IPS-NIHi11 (cell line): ENCODE results near the gene IPCEF1.
"Not testable (repeated sequence)": the region's sequence is repeated elsewhere in the genome, so short reads cannot be mapped to it uniquely, and the experiment has no call there.

ENCODE experiments used
- DNase-seq: peaks from one replicate; pipeline ENCODE4 v3.0.0; 2012; ENCODE audit warnings: mixed read lengths, low spot score

Gene IPCEF1

DNA sequence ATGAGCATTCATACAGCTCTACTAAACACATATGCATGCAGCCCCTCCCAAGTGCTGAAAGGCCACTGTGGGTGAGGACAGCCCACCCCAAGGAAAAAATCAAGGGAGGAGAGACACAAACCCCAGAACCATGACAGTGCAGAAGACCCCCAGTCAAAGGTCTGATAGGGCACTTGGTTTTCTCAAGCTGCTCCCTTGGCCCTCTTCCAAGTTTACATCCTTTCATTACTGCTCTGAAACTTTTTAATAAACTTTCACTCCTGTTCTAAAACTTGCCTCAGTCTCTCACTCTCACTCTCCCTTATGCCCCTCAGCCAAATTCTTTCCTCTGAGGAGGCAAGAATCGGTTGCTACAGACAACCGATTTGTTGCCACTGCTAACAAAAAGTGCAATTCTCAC, 24.9 kb downstream of the IPCEF1 start:
- DNase-seq = no peak

DNA sequence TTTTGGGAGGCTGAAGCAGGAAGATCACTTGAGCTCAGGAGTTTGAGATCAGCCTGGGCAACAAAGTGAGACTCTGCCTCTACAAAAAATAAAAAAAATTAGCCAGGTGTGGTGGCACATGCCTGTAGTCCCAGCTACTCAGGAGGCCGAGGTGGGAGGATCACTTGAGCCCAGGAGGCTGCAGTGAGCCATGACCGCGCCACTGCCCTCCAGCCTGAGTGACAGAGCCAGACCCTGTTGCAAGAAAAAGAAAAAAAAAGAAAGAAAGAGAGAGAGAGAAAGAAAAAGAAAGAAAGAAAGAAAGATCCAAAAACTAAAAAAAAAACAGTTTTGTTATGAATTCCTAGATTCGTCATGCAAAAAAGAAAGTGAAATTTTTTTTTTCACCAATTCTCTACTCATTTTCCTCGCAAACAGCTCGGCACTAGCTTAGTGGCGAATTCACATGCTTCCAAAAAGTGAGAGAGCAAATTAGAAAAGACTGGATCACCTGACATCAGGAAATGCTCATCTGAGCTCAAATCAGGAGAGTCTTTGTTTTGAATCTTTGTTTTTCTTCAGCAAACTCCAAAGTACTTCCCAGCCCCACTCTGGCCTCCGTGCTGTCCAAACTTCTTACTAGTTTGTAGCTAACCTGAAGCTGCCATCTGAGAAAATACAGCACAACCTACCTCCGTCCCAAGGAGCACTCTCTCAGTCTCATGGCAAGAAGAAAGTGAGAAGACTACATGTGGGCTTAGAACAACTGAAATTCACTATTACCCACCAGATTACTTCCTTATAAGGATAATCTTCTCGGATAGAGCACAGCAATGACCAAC, 27.0 kb downstream of the IPCEF1 start:
- DNase-seq = no peak

DNA sequence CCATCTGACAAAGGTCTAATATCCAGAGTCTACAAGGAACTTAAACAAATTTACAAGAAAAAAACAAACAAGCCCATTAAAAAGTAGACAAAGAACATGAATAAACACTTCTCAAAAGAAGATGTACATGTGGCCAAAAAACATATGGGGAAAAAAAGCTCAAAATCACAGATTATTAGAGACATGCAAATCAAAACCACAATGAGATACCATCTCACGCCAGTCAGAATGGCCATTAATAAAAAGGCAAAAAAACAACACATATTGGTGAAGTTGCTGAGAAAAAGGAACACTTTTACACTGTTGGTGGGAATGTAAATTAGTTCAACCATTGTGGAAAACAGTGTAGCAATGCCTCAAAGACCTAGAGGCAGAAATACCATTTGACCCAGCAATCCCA, 29.3 kb downstream of the IPCEF1 start:
- not testable (repeated sequence) for DNase-seq

DNA sequence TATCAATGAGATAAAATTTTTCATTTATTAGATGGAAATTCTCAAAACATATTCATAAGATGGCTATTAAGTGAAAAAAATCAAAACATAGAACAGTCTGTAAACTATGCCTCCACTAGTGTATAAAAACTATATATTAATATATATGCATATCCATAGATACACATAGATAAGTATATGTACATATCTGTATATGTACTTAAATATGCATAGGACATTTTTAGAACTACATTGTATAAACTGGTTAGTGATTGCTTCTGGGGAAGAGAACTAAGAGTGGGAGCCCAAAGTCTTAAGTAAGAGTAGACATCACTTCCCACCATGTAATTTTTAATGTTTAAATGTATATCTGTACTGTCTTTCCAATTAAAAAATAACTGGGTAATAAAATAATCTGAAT, 31.5 kb downstream of the IPCEF1 start:
- no peak for DNase-seq

DNA sequence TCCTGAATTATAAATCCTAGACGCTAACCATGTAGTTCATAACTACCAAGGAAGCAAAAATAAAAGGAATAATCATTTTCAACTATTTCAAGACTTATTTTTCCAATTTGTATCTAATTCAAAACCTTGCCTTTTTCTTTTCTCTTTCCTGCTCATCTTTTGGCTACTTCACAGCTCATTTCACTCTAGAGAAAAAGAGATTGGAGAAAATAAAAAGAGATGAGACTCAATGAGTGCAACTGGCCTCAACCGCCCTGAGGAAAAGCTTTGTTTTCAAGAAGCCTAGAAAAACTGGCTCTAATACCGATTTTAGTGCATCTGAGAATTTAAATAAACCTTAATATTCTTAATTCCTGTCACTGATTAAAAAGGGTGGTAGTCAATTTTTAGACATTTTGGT, 36.4 kb downstream of the IPCEF1 start:
- no peak for DNase-seq

DNA sequence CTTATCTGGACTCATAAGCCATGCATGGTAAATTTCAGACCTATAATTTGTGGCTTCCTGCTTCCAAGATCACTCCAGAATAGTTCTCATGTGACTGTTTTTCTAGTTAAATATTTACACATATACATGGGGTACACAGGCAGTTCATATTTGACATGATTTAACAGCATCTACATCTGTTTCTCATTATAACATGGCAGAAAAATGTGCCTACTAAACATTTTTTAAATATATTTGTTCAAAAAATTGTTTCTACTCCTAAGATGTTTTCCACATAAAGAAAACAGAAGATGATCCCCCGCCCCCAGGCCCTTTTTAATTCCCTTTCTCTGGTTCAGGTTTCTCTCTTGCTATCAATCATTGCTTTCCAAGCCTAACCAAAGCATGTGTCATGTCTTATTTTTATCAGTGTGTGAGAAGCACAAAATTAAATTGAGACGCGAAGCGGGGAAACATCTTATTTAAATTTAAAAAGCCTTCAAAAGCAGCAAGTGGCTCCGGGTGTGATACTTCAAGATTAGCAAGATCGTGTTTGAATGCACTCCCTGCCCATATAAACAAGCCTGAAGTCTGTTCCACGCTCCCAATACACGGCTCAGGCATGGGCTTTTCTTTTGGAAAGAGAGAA, 37.3 kb downstream of the IPCEF1 start:
- DNase-seq = no peak

DNA sequence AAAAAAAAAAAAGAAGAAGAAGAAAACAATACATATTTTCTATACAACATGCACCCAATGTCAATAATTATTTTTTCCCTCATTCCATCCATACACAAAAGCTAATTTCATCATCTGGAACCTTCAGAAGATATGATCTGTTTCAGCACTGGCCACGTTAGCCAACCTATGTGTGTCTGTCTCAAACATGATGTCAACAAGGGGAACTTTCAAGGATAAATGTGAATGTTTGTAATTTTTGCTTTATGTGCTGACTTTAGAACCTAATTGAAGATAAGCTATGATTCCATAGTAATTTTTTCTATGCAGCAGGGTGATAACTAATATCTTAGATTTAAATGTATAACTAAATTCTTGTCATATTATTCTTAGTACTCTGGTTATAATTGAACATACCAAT, 37.9 kb downstream of the IPCEF1 start:
- DNase-seq = no peak

DNA sequence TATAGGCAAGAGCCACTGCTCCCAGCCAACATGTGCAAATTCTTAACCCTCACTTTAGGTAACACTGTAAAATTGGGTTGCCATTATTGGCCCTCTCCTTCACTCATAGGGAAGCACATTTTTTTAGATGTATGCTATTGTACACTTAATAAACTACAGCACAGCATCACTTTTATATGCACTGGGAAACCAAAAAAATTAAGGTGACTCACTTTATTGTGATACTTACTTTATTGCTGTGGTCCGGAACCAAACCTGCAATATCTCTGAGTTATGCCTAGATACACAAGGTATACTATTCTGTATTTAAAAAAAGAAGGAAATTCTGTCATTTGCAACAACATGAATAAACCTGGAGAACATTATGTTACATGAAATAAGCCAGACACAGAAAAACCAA, 40.5 kb downstream of the IPCEF1 start:
- no peak for DNase-seq

DNA sequence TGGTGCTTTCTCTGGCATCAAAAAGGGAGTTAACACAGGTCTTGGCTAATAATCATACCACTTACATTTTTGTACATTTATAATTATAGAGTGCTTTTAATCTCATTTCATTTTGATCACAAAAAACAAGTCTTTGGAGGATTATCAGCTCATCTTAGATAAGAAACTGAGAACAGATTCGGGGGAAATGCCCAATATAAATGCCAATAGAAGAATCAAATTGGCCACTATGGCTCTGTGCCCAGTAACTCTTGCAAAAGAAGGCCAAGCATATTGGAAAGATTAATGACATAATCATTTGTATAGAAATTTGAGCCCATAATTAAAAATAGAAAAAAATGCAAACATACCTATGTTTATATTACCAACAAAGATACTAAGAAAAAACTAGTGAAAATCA, 42.5 kb downstream of the IPCEF1 start:
- DNase-seq = no peak

DNA sequence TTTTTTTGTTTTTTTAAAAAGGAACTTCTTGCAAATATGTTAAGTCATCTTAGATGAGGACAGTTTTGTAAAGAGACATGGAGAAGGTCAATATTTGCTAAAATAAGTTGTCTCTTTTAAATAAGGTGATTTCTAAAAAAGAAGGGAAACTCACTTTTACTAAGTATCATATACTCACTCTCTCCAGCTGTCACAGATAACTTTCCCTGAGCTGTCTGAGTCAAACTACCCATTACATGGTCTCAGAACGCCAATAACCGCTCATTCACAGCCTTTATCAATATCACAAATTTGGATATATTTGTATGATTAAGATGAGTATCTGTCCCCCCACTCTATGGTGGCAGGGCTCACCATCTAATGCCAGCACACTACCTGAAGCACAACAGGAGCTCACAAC, 47.6 kb downstream of the IPCEF1 start:
- no peak for DNase-seq

DNA sequence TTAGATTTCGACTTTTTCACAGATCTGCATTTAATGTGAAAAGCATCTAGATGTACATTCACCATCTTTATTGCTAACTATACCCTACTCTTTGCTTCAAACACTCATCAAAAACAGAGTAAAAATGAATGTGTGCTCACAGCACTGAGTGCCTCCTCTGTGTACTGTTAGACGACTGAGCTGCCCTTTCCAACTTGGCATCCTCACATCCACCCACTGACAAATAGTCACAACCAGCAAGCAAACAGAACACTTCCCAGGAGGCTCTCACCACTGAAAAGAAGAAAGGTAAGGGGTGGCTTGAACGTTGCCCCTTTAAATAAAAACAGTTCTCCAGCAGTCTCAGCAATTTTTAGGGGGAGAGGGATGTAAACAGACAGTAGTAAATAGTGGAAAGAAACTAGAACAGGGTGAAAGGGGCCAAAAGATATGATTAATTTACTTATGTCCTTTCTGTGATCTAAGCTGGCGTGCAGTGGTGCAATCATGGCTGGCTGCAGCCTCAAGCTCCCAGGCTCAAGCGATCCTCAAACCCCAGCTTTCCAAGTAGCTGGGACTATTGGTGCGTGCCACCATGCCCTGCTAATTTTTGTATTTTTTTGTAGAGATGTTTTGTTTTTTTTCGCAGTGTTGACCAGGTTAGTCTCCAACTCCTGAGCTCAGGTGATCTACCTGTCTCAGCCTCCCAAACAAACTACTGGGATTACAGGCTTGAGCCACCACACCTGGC, 48.7 kb downstream of the IPCEF1 start:
- no peak for DNase-seq

DNA sequence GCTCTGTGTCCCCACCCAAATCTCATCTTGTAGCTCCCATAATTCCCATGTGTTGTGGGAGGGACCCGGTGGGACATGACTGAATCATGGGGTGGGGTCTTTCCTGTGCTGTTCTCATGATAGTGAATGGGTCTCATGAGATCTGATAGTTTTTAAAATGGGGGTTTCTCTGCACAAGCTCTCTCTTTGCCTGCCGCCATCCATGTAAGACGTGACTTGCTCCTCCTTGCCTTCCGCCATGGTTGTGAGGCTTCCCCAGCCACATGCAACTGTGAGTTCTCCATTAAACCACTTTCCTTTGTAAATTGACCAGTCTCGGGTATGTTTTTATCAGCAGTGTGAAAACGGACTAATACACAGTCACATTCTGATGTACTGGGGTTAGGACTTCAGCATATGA, 49.5 kb downstream of the IPCEF1 start:
- DNase-seq = not testable (repeated sequence)

DNA sequence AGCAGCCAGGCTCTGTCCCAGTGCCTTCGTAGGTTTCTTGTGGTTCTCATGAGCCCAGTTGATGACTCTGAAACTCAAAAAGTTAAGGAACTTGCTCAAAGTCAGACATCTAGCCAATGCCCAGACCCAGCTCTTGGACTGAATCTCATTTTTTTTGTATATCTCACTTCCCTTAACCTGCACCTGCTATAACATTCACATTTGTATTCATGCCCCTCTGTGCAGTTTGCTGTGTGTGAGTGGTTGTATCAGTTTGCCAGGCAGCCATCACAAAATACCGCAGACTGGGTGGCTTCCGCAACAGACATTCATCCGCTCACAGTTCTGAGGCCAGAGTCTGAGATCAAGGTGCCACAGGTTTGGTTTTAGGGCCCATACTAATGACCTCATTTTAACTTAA, 49.9 kb downstream of the IPCEF1 start:
- no peak for DNase-seq

DNA sequence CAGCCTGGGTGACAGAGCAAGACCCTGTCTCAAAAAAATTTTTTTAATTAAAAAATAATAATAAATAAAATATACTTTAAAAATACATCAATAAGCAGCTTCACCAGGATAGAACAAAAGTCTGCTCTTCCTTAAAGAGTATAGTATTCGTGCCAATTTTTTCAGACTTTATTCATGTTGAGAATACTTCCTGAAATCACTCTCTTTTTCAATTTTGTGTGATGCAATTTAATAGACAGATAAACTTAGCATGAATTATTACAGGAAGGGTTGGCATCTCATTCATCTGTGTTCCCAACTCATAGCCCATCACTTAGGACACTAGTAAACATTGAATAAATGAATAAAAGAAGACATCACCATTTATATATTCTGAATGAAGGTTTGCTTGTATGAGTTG, 52.4 kb downstream of the IPCEF1 start:
- no peak for DNase-seq

DNA sequence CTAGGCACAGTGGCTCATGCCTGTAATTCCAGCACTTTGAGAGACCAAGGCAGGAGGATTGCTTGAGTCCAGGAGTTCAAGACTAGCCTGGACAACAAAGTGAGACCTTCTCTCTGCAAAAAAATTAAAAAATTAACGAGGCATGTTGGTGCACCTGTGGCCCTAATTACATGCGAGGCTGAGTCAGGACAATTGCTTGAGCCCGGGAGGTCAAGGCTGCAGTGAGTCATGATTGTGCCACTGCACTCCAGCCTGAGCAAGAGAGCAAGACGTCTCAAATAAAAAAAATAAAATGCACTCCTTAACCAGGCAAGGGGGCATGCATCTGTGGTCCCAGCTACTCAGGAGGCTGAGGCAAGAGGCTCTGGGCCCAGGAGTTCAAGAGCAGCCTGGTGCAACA, 53.0 kb downstream of the IPCEF1 start:
- DNase-seq = not testable (repeated sequence)

DNA sequence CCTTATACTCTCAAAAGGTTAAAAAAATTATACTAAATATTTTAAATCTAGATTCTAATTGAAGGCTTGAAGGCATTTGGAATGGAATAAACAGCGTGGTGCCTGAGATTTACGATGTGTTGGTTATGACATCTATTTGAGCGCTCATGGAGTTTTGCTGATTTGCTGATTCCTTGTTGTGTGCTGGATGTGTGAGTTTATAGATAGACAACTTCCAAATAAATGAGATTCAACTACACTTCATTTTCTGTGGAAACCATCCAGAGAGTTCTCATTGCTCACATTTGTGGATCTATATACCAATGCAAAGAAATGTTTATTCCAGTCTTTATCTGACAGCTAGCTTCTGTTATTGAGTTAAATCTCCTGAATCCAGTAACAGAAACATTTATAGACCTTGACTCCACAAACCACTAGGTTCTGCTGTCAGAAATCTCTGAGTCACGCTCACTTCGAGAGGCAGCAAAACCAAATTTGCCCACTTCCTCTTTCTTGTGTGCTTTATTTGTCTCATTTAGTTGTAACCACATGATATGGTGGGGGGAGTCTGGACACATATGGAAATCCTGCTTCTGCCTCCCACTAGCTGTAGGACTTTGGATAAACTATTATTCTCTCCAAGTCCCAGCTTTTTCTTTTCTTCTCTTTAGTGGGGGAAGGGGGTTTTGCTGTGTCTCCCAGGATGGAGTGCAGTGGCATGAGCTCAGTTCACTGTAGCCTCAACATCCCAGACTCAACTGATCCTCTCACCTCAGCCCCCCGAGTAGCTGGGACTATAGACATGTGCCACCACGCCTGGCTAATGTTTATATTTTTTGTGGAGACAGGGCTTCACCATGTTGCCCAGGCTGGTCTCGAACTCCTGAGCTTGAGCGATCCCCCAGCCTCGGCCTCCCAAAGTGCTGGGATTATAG, 54.5 kb downstream of the IPCEF1 start:
- DNase-seq = no peak

DNA sequence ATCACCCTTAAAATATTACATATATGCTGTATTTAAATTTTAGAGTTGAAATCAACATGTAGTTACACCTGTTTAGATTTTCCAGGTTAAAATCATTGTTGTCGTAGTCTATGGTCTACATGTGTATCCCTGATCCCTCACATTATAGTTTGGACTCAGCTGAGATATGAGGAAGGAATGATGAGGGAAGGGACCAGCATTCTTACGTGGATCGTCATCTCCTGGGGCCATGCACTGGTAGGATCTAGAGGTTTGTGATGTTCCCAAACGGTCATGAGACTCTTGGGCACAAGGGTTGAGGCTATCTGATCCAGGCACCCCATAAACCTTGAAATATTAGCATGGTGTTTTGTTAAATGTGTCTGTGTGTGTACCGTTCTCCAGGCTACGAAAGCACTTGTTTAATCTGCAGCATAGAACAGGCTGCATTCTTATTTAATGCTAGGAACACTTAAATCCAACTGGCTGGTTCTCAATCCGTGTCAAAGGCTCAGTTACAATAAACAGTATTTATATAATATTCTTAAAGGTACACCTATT, 55.4 kb downstream of the IPCEF1 start:
- no peak for DNase-seq

DNA sequence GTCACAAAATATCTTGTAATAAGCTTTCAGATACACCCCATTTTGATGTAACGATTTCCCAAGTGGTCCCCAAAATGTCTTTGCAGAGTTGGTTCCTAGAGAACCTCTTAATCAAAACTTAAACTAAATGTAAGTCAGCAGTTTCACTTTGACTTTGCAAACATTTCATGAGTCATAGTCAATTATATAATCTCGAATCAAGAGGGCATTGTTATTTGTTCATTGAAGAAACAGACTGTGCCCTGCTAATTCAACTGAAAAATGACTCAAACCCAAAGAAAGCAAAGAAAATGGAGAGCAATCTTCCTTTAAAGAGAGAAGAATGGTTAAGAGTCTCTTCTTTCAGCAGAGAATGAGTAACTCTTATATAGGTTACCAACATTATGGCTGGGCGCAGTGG, 58.3 kb downstream of the IPCEF1 start:
- no peak for DNase-seq

DNA sequence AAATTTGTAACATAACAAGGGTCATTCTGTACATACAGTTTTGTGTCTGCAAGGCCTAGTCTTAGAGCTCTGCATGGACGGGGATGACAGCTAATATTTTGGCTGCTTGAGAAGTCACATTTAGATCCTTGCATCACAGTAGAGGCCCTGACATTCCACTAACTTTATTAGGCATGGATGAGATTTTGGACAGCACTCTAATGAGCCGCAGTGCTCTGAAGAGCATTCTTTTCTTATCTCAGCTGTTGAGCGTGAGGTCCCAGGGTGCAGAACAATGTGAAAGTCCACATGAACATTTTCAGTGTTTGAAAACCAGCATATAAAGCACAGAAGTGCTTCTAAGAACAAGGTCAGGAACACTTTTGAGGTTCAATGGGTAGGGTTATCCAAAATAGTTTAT, 58.9 kb downstream of the IPCEF1 start:
- no peak for DNase-seq

DNA sequence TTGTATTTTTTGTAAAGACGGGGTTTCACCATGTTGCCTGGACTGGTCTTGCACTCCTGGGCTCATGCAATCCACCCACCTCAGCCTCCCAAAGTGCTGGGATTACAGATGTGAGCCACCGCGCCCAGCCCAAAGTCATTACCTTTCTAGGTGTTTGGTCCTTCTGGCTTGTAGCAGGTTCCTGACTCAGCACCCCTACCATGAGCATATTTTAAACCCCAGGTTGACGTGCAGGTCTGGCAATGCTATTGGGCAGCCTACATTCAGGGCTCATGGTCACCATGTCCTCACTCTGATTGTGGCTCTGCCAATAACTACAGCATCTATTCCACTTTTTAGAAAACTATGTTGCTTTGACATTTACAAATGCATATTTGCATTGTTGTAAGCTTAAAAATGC, 59.4 kb downstream of the IPCEF1 start:
- DNase-seq = no peak

DNA sequence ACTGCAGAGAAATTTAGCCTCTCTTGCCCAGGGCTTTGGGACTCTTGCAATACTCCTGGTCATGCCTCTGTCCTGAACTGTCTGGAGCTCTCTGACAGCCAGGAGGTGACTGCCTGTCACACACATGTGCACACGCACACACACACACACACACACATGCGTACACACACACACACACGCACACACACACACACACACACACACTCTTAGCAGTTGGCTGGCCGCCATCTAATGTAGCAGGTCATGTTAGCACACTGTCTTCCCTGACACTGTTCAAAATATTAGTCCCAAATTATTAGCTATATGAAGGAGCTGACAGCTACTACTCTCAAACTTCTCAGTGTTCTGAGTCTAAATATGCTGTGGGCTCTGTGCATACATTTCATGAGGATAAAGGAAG, 60.9 kb downstream of the IPCEF1 start:
- no peak for DNase-seq
